Measurements from ENCODE around the gene ARL17B. TPM values are rescaled to one million over a fixed set of nuclear protein-coding genes. Genes with fewer than 3 reads are reported as not detected.
"Not testable (repeated sequence)": the region's sequence is repeated elsewhere in the genome, so short reads cannot be mapped to it uniquely, and the experiment has no call there.

The ARL17B gene
- total RNA-seq, 1 donor from 2014 or later: 11.2 TPM

GRCh38 chr17:46367520-46367919, 6.0 kb upstream of the ARL17B start:
- H3K9me3 Mint-ChIP-seq (ENCODE audit: unreplicated experiment): not testable (repeated sequence)

GRCh38 chr17:46361145-46361735, 326 bp downstream of the ARL17B start:
- H3K27ac Mint-ChIP-seq (ENCODE audit: unreplicated experiment); H3K9me3 Mint-ChIP-seq (ENCODE audit: unreplicated experiment); DNase-seq (ENCODE audit: extremely low spot score, unreplicated experiment); H3K4me1 Mint-ChIP-seq (ENCODE audit: unreplicated experiment); H3K27me3 Mint-ChIP-seq (ENCODE audit: unreplicated experiment); H3K36me3 Mint-ChIP-seq (ENCODE audit: unreplicated experiment); H3K4me3 Mint-ChIP-seq (ENCODE audit: unreplicated experiment): not testable (repeated sequence)

More at GRCh38 chr17:46367520-46367919, 6.0 kb upstream of the ARL17B start:
- H3K4me3 Mint-ChIP-seq (ENCODE audit: unreplicated experiment); H3K4me1 Mint-ChIP-seq (ENCODE audit: unreplicated experiment); H3K36me3 Mint-ChIP-seq (ENCODE audit: unreplicated experiment); H3K27ac Mint-ChIP-seq (ENCODE audit: unreplicated experiment); H3K27me3 Mint-ChIP-seq (ENCODE audit: unreplicated experiment); DNase-seq (ENCODE audit: extremely low spot score, unreplicated experiment): not testable (repeated sequence)

- H3K27me3 Mint-ChIP-seq (ENCODE audit: unreplicated experiment); H3K36me3 Mint-ChIP-seq (ENCODE audit: unreplicated experiment); H3K27ac Mint-ChIP-seq (ENCODE audit: unreplicated experiment); H3K4me1 Mint-ChIP-seq (ENCODE audit: unreplicated experiment); DNase-seq (ENCODE audit: extremely low spot score, unreplicated experiment); H3K9me3 Mint-ChIP-seq (ENCODE audit: unreplicated experiment); H3K4me3 Mint-ChIP-seq (ENCODE audit: unreplicated experiment): not testable (repeated sequence)
Observed at GRCh38 chr17:46353856-46354255, 7.7 kb downstream of the ARL17B start.

- not testable (repeated sequence) for H3K27ac Mint-ChIP-seq (ENCODE audit: unreplicated experiment); H3K9me3 Mint-ChIP-seq (ENCODE audit: unreplicated experiment); H3K36me3 Mint-ChIP-seq (ENCODE audit: unreplicated experiment); H3K27me3 Mint-ChIP-seq (ENCODE audit: unreplicated experiment); H3K4me3 Mint-ChIP-seq (ENCODE audit: unreplicated experiment); H3K4me1 Mint-ChIP-seq (ENCODE audit: unreplicated experiment); DNase-seq (ENCODE audit: extremely low spot score, unreplicated experiment)
Observed at GRCh38 chr17:46349060-46349459, 12.5 kb downstream of the ARL17B start.

GRCh38 chr17:46348345-46348744, 13.2 kb downstream of the ARL17B start:
- H3K9me3 Mint-ChIP-seq (ENCODE audit: unreplicated experiment); H3K27ac Mint-ChIP-seq (ENCODE audit: unreplicated experiment); H3K4me1 Mint-ChIP-seq (ENCODE audit: unreplicated experiment); H3K27me3 Mint-ChIP-seq (ENCODE audit: unreplicated experiment); DNase-seq (ENCODE audit: extremely low spot score, unreplicated experiment); H3K4me3 Mint-ChIP-seq (ENCODE audit: unreplicated experiment); H3K36me3 Mint-ChIP-seq (ENCODE audit: unreplicated experiment): not testable (repeated sequence)

- H3K4me1 Mint-ChIP-seq (ENCODE audit: unreplicated experiment); H3K4me3 Mint-ChIP-seq (ENCODE audit: unreplicated experiment); DNase-seq (ENCODE audit: extremely low spot score, unreplicated experiment); H3K27ac Mint-ChIP-seq (ENCODE audit: unreplicated experiment); H3K27me3 Mint-ChIP-seq (ENCODE audit: unreplicated experiment); H3K36me3 Mint-ChIP-seq (ENCODE audit: unreplicated experiment); H3K9me3 Mint-ChIP-seq (ENCODE audit: unreplicated experiment): not testable (repeated sequence)
Observed at GRCh38 chr17:46342131-46342530, 19.4 kb downstream of the ARL17B start.

GRCh38 chr17:46341220-46341619, 20.3 kb downstream of the ARL17B start:
- H3K27ac Mint-ChIP-seq (ENCODE audit: unreplicated experiment); H3K36me3 Mint-ChIP-seq (ENCODE audit: unreplicated experiment); H3K9me3 Mint-ChIP-seq (ENCODE audit: unreplicated experiment); DNase-seq (ENCODE audit: extremely low spot score, unreplicated experiment); H3K4me1 Mint-ChIP-seq (ENCODE audit: unreplicated experiment); H3K4me3 Mint-ChIP-seq (ENCODE audit: unreplicated experiment); H3K27me3 Mint-ChIP-seq (ENCODE audit: unreplicated experiment): not testable (repeated sequence)

GRCh38 chr17:46294831-46295230, 66.7 kb downstream of the ARL17B start, which contains the start of gene LRRC37A:
TSS of gene LRRC37A (plus strand) at chr17:46295131. CDS start at chr17:46295134, 3 bp downstream.
- not testable (repeated sequence) for H3K36me3 Mint-ChIP-seq (ENCODE audit: unreplicated experiment); H3K27ac Mint-ChIP-seq (ENCODE audit: unreplicated experiment); H3K4me3 Mint-ChIP-seq (ENCODE audit: unreplicated experiment); H3K4me1 Mint-ChIP-seq (ENCODE audit: unreplicated experiment); H3K27me3 Mint-ChIP-seq (ENCODE audit: unreplicated experiment); DNase-seq (ENCODE audit: extremely low spot score, unreplicated experiment); H3K9me3 Mint-ChIP-seq (ENCODE audit: unreplicated experiment)

- not testable (repeated sequence) for H3K27ac Mint-ChIP-seq (ENCODE audit: unreplicated experiment); H3K9me3 Mint-ChIP-seq (ENCODE audit: unreplicated experiment); H3K4me3 Mint-ChIP-seq (ENCODE audit: unreplicated experiment); H3K27me3 Mint-ChIP-seq (ENCODE audit: unreplicated experiment); DNase-seq (ENCODE audit: extremely low spot score, unreplicated experiment); H3K4me1 Mint-ChIP-seq (ENCODE audit: unreplicated experiment); H3K36me3 Mint-ChIP-seq (ENCODE audit: unreplicated experiment)
Observed at GRCh38 chr17:46291618-46292017, 69.9 kb downstream of the ARL17B start.

- H3K4me3 Mint-ChIP-seq (ENCODE audit: unreplicated experiment); DNase-seq (ENCODE audit: extremely low spot score, unreplicated experiment); H3K4me1 Mint-ChIP-seq (ENCODE audit: unreplicated experiment); H3K9me3 Mint-ChIP-seq (ENCODE audit: unreplicated experiment); H3K27me3 Mint-ChIP-seq (ENCODE audit: unreplicated experiment); H3K27ac Mint-ChIP-seq (ENCODE audit: unreplicated experiment); H3K36me3 Mint-ChIP-seq (ENCODE audit: unreplicated experiment): not testable (repeated sequence)
Observed at GRCh38 chr17:46290906-46291546, 70.5 kb downstream of the ARL17B start.

- not testable (repeated sequence) for H3K4me3 Mint-ChIP-seq (ENCODE audit: unreplicated experiment); H3K27ac Mint-ChIP-seq (ENCODE audit: unreplicated experiment)
Observed at GRCh38 chr17:46287587-46287986, 74.0 kb downstream of the ARL17B start.

More at GRCh38 chr17:46287587-46287986, 74.0 kb downstream of the ARL17B start:
- H3K36me3 Mint-ChIP-seq (ENCODE audit: unreplicated experiment); H3K27me3 Mint-ChIP-seq (ENCODE audit: unreplicated experiment); H3K4me1 Mint-ChIP-seq (ENCODE audit: unreplicated experiment); DNase-seq (ENCODE audit: extremely low spot score, unreplicated experiment); H3K9me3 Mint-ChIP-seq (ENCODE audit: unreplicated experiment): not testable (repeated sequence)

Measured in osteocyte (in vitro differentiated cells).